SK-N-SH (cell line): ENCODE measurements around the gene APP. TPM values are rescaled to one million over a fixed set of nuclear protein-coding genes. Genes with fewer than 3 reads are reported as not detected.

Experiments used
- CTCF ChIA-PET: fragments of 300-600, 350-600 bp; formaldehyde crosslinking; extraction: SDS; loops from one replicate; lab custom pipeline; 2021; lab: Yijun Ruan, JAX
- POLR2A ChIA-PET: fragments of 350-600 bp; sonication (Branson Sonifier 250); formaldehyde crosslinking; extraction: SDS; loops from one replicate; lab custom pipeline; 2020; ENCODE audit warnings: antibody characterized with exemption, inconsistent platforms; lab: Yijun Ruan, JAX
- DNase-seq: peaks from one replicate; pipeline ENCODE4 v3.0.0; 2012
- H2AFZ ChIP-seq: fragments of 200-600 bp; sonication (generic); 2 replicates; pipeline ENCODE4 v1.8.1; 2016; ENCODE audit warnings: antibody characterized with exemption, mild to moderate bottlenecking, low read depth
- H3F3A ChIP-seq: fragments of 200-600 bp; sonication (generic); replicated peaks from 2 replicates; pipeline ENCODE3; 2016; ENCODE audit warnings: antibody characterized with exemption, mild to moderate bottlenecking; ENCODE audit not compliant: insufficient read depth
- H3K27ac ChIP-seq, 2 experiments: fragments of 200-500 bp in 1 of 2; fragments of 200-600 bp in 1 of 2; sonication (Bioruptor generic) in 1 of 2; sonication (generic), shearing (Covaris generic) in 1 of 2; 2 replicates each; pipeline versions ENCODE4 v1.5.1 to v1.6.1; 2014 to 2016; ENCODE audit warnings: low read depth in 2 of 2, inconsistent platforms in 1 of 2, low read length in 1 of 2, mild to moderate bottlenecking in 1 of 2, mixed read lengths in 1 of 2
- H3K27me3 ChIP-seq: fragments of 200-600 bp; sonication (generic), shearing (Covaris generic); 2 replicates; pipeline ENCODE4 v1.6.1; 2016; ENCODE audit warnings: mixed run types; ENCODE audit not compliant: insufficient read depth
- H3K36me3 ChIP-seq, 2 experiments: fragments of 200-500 bp in 1 of 2; fragments of 200-600 bp in 1 of 2; sonication (Bioruptor generic) in 1 of 2; sonication (generic) in 1 of 2; replicated peaks in 1 of 2; 2 replicates each; pipeline versions ENCODE3 to v1.5.1; 2014 to 2016; ENCODE audit warnings: low read length in 1 of 2, mild to moderate bottlenecking in 1 of 2; ENCODE audit not compliant: insufficient read depth in 2 of 2, control insufficient read depth in 1 of 2
- H3K4me1 ChIP-seq, 2 experiments: fragments of 200-500 bp in 1 of 2; fragments of 200-600 bp in 1 of 2; sonication (Bioruptor generic) in 1 of 2; sonication (generic), shearing (Covaris generic) in 1 of 2; 2 replicates each; pipeline versions ENCODE4 v1.5.1 to v1.6.1; 2014 to 2016; ENCODE audit warnings: low read depth in 1 of 2, low read length in 1 of 2, mixed run types in 1 of 2; ENCODE audit not compliant: insufficient read depth in 2 of 2, control insufficient read depth in 1 of 2
- H3K4me2 ChIP-seq: fragments of 200-600 bp; sonication (generic), shearing (Covaris generic); 2 replicates; pipeline ENCODE4 v1.6.1; 2017; ENCODE audit warnings: mixed run types
- H3K4me3 ChIP-seq, 2 experiments: fragments of 200-500 bp in 1 of 2; fragments of 200-600 bp in 1 of 2; sonication (Bioruptor generic) in 1 of 2; sonication (generic), shearing (Covaris generic) in 1 of 2; 2 replicates each; pipeline versions ENCODE4 v1.5.1 to v1.8.1; 2014 to 2016; ENCODE audit warnings: low read depth in 2 of 2, inconsistent platforms in 1 of 2, low read length in 1 of 2, mild to moderate bottlenecking in 1 of 2, mixed read lengths in 1 of 2, moderate library complexity in 1 of 2
- H3K79me2 ChIP-seq: fragments of 200-600 bp; sonication (generic); 2 replicates; pipeline ENCODE4 v1.8.1; 2017; ENCODE audit warnings: mild to moderate bottlenecking; ENCODE audit not compliant: insufficient read depth
- H3K9ac ChIP-seq: fragments of 200-600 bp; sonication (generic); 2 replicates; pipeline ENCODE4 v1.6.1; 2017; ENCODE audit warnings: mixed run types
- H3K9me2 ChIP-seq: fragments of 200-600 bp; sonication (generic); 2 replicates; pipeline ENCODE4 v1.6.1; 2017; ENCODE audit warnings: mixed run types
- H3K9me3 ChIP-seq: fragments of 200-600 bp; sonication (generic); 2 replicates; pipeline ENCODE4 v1.6.1; 2017; ENCODE audit warnings: mixed run types, mild to moderate bottlenecking, moderate library complexity
- H4K20me1 ChIP-seq: fragments of 200-600 bp; sonication (generic); 2 replicates; pipeline ENCODE4 v1.6.1; 2017; ENCODE audit warnings: mild to moderate bottlenecking, mixed run types; ENCODE audit not compliant: insufficient read depth
- CHD2 ChIP-seq: fragments of 150-350 bp; IDR thresholded peaks from 2 replicates; pipeline ENCODE4 v1.6.1; 2018; ENCODE audit warnings: low read length; ENCODE audit not compliant: partially characterized antibody
- ELF1 ChIP-seq: IDR thresholded peaks from 2 replicates; pipeline ENCODE4 v1.4.0; 2012
- EZH2phosphoT487 ChIP-seq: fragments of 200-600 bp; sonication (generic); IDR thresholded peaks from 2 replicates; pipeline ENCODE4 v1.6.1; 2017; ENCODE audit warnings: low read depth, mixed run types, mild to moderate bottlenecking, antibody characterized with exemption, moderate library complexity, borderline replicate concordance
- GABPA ChIP-seq: IDR thresholded peaks from 2 replicates; pipeline ENCODE4 v1.4.0; 2012; ENCODE audit warnings: low read depth, mild to moderate bottlenecking
- GATA2 ChIP-seq: sonication (generic); formaldehyde crosslinking; IDR thresholded peaks from 2 replicates; pipeline ENCODE4 v1.5.0; 2020; ENCODE audit warnings: mild to moderate bottlenecking, missing genetic modification reagents
- MEF2A ChIP-seq: IDR thresholded peaks from 2 replicates; pipeline ENCODE4 v1.4.0; 2012; ENCODE audit warnings: low read depth, borderline replicate concordance
- MXI1 ChIP-seq: IDR thresholded peaks from 2 replicates; pipeline ENCODE4 v1.6.1; 2012; ENCODE audit warnings: mild to moderate bottlenecking, low read depth, low read length, improper control_type of control experiment
- NFIC ChIP-seq: IDR thresholded peaks from 2 replicates; pipeline ENCODE4 v1.4.0; 2012; ENCODE audit warnings: borderline replicate concordance
- NRF1 ChIP-seq: IDR thresholded peaks from 2 replicates; pipeline ENCODE4 v1.6.1; 2012; ENCODE audit warnings: low read depth, mild to moderate bottlenecking, low read length
- PBX3 ChIP-seq: IDR thresholded peaks from 2 replicates; pipeline ENCODE4; 2012
- RFX5 ChIP-seq: IDR thresholded peaks from 2 replicates; pipeline ENCODE4 v1.6.1; 2012; ENCODE audit warnings: mild to moderate bottlenecking, improper control_type of control experiment, low read length
- RXRA ChIP-seq: IDR thresholded peaks from 2 replicates; pipeline ENCODE4 v1.4.0; 2012; ENCODE audit warnings: low read depth, mild to moderate bottlenecking, borderline replicate concordance
- SMC3 ChIP-seq: IDR thresholded peaks from 2 replicates; pipeline ENCODE4 v1.6.1; 2012; ENCODE audit warnings: low read depth, low read length, improper control_type of control experiment
- TAF1 ChIP-seq: IDR thresholded peaks from 2 replicates; pipeline ENCODE4 v1.6.1; 2012; ENCODE audit warnings: low read depth, mild to moderate bottlenecking, low read length, moderate library complexity, borderline replicate concordance
- WGBS: methylation state at CpG from one replicate; pipeline ENCODE4 v1.1.6; 2017; ENCODE audit warnings: low lambda C conversion rate; 5-methylcytosine and 5-hydroxymethylcytosine counted together
- polyA plus RNA-seq, 3 experiments: library from polyadenylated mRNA; depleted of rRNA; stranded (reverse); fragments of >200 nt; gene quantifications; 2 replicates each; pipeline ENCODE4 v1.2.3, GENCODE V29; 2012
- TF ChIP-seq, protein P1 (sequence below): IDR thresholded peaks from 2 replicates; pipeline ENCODE4 v1.4.0; 2012; ENCODE audit warnings: low read depth
- TF ChIP-seq, protein P2 (sequence below): fragments of 150-350 bp; IDR thresholded peaks from 2 replicates; pipeline ENCODE4 v1.6.1; 2016; ENCODE audit warnings: mild to moderate bottlenecking, low read depth, low read length
- TF ChIP-seq, protein P3 (sequence below): IDR thresholded peaks from 2 replicates; pipeline ENCODE4 v1.4.0; 2012; ENCODE audit warnings: low read depth, borderline replicate concordance
- TF ChIP-seq, protein P4 (sequence below): fragments of 200-600 bp; sonication (generic); IDR thresholded peaks from 2 replicates; pipeline ENCODE4 v1.6.1; 2017; ENCODE audit warnings: antibody characterized with exemption, mild to moderate bottlenecking, moderate library complexity
- TF ChIP-seq, protein P5 (sequence below): IDR thresholded peaks from 2 replicates; pipeline ENCODE4 v1.4.0; 2012; ENCODE audit warnings: low read depth, borderline replicate concordance

Gene APP
- polyA plus RNA-seq, 1 of the 3 experiments (the other 2 are of a cell fraction): 780 TPM

GRCh38 chr21:25964926-25965325 lies 205.6 kb downstream of the APP start:
- H3K4me1 ChIP-seq: peaks cover 9 to 33% of the 10 kb centered on the region in 2 experiments; a peak in 3 of 4 replicates
- H3K27me3 ChIP-seq: no peaks in the 10 kb centered on the region
- 98% methylated on average over 5 of the region's 5 CpGs for WGBS
- H2AFZ ChIP-seq: no peak overlapping the region
- no peak for DNase-seq
- POLR2A ChIA-PET: no interaction called here
- TF ChIP-seq MEF2A: no peak
- TF ChIP-seq, protein P1, sequence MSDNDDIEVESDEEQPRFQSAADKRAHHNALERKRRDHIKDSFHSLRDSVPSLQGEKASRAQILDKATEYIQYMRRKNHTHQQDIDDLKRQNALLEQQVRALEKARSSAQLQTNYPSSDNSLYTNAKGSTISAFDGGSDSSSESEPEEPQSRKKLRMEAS: no peak
- no peak for TF ChIP-seq EZH2phosphoT487
- TF ChIP-seq MXI1: no peak
- no peak for TF ChIP-seq TAF1
- no peak for TF ChIP-seq CHD2
- no peak for TF ChIP-seq NFIC
- no peak for TF ChIP-seq RXRA
- TF ChIP-seq, protein P2, sequence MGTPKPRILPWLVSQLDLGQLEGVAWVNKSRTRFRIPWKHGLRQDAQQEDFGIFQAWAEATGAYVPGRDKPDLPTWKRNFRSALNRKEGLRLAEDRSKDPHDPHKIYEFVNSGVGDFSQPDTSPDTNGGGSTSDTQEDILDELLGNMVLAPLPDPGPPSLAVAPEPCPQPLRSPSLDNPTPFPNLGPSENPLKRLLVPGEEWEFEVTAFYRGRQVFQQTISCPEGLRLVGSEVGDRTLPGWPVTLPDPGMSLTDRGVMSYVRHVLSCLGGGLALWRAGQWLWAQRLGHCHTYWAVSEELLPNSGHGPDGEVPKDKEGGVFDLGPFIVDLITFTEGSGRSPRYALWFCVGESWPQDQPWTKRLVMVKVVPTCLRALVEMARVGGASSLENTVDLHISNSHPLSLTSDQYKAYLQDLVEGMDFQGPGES: no peak
- no peak for TF ChIP-seq ELF1
- TF ChIP-seq SMC3: no peak
- TF ChIP-seq RFX5: no peak
- no peak for TF ChIP-seq GATA2 (CRISPR knock-in tag)
- TF ChIP-seq GABPA: no peak
- TF ChIP-seq, protein P3, sequence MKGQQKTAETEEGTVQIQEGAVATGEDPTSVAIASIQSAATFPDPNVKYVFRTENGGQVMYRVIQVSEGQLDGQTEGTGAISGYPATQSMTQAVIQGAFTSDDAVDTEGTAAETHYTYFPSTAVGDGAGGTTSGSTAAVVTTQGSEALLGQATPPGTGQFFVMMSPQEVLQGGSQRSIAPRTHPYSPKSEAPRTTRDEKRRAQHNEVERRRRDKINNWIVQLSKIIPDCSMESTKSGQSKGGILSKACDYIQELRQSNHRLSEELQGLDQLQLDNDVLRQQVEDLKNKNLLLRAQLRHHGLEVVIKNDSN: no peak
- no peak for TF ChIP-seq PBX3
- TF ChIP-seq, protein P4, sequence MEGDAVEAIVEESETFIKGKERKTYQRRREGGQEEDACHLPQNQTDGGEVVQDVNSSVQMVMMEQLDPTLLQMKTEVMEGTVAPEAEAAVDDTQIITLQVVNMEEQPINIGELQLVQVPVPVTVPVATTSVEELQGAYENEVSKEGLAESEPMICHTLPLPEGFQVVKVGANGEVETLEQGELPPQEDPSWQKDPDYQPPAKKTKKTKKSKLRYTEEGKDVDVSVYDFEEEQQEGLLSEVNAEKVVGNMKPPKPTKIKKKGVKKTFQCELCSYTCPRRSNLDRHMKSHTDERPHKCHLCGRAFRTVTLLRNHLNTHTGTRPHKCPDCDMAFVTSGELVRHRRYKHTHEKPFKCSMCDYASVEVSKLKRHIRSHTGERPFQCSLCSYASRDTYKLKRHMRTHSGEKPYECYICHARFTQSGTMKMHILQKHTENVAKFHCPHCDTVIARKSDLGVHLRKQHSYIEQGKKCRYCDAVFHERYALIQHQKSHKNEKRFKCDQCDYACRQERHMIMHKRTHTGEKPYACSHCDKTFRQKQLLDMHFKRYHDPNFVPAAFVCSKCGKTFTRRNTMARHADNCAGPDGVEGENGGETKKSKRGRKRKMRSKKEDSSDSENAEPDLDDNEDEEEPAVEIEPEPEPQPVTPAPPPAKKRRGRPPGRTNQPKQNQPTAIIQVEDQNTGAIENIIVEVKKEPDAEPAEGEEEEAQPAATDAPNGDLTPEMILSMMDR: no peak
- TF ChIP-seq NRF1: no peak
- TF ChIP-seq, protein P5, sequence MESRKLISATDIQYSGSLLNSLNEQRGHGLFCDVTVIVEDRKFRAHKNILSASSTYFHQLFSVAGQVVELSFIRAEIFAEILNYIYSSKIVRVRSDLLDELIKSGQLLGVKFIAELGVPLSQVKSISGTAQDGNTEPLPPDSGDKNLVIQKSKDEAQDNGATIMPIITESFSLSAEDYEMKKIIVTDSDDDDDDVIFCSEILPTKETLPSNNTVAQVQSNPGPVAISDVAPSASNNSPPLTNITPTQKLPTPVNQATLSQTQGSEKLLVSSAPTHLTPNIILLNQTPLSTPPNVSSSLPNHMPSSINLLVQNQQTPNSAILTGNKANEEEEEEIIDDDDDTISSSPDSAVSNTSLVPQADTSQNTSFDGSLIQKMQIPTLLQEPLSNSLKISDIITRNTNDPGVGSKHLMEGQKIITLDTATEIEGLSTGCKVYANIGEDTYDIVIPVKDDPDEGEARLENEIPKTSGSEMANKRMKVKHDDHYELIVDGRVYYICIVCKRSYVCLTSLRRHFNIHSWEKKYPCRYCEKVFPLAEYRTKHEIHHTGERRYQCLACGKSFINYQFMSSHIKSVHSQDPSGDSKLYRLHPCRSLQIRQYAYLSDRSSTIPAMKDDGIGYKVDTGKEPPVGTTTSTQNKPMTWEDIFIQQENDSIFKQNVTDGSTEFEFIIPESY: no peak
- TF ChIP-seq, all 33 proteins: peak for 0
- Histone ChIP-seq H3K27ac (no peak overlapping the region), H3K79me2 (no peaks in the 10 kb centered on the region), H3K9me3 (no peaks in the 10 kb centered on the region), H3K9me2 (no peaks in the 10 kb centered on the region), H3F3A (peaks cover 12% of the 10 kb centered on the region), H3K36me3 (peaks cover 3 to 12% of the 10 kb centered on the region in 2 experiments), H4K20me1 (no peaks in the 10 kb centered on the region), H3K4me3 (no peak overlapping the region), H3K4me2 (no peak overlapping the region), H3K9ac (no peak overlapping the region)
- CTCF ChIA-PET: no interaction called here
